HAP-1 (cell line): Measurements from ENCODE around the gene CCDC3.
"Not testable (repeated sequence)": the region's sequence is repeated elsewhere in the genome, so short reads cannot be mapped to it uniquely, and the experiment has no call there.

ENCODE experiments used
- DNase-seq, 2 experiments: peaks; one replicate each; pipeline ENCODE4 v3.0.0-alpha.2; 2016 to 2020; ENCODE audit warnings: low spot score in 2 of 2
- H3K27me3 ChIP-seq: fragments of 250-450 bp; sonication (Bioruptor Pico); 2 replicates; pipeline ENCODE4 v1.5.1; 2020; ENCODE audit warnings: low read depth, mild to moderate bottlenecking, moderate library complexity
- H3K36me3 ChIP-seq: fragments of 250-450 bp; sonication (Bioruptor Pico); replicated peaks from 2 replicates; pipeline ENCODE4 v1.5.1; 2020; ENCODE audit warnings: mild to moderate bottlenecking
- H3K4me1 ChIP-seq: fragments of 250-450 bp; sonication (Bioruptor Pico); 2 replicates; pipeline ENCODE4 v1.5.1; 2020; ENCODE audit warnings: mild to moderate bottlenecking
- H3K4me3 ChIP-seq: fragments of 250-450 bp; sonication (Bioruptor Pico); 2 replicates; pipeline ENCODE4 v1.5.1; 2020; ENCODE audit warnings: mild to moderate bottlenecking, moderate library complexity
- H3K9me3 ChIP-seq: fragments of 250-450 bp; sonication (Bioruptor Pico); 2 replicates; pipeline ENCODE4 v1.5.1; 2020; ENCODE audit warnings: mild to moderate bottlenecking, moderate library complexity
- in situ Hi-C: fragments of 300-500 bp; cut with MboI; formaldehyde crosslinking; loops from 3 replicates; pipeline ENCODE4 v1.14.3; 2020; ENCODE audit warnings: low sequenced_read_pairs, inconsistent platforms, mixed read lengths

CCDC3 gene

GRCh38 chr10:12983568-12983967, 17.9 kb downstream of the CCDC3 start:
- DNase-seq, H3K4me1 ChIP-seq, H3K4me3 ChIP-seq, H3K36me3 ChIP-seq, in situ Hi-C loops, H3K27me3 ChIP-seq, H3K9me3 ChIP-seq: not testable (repeated sequence)

- Histone ChIP-seq H3K4me3 (no peak overlapping the region), H3K9me3 (no peaks in the 10 kb centered on the region), H3K27me3 (no peaks in the 10 kb centered on the region), H3K36me3 (no peaks in the 10 kb centered on the region), H3K4me1 (no peaks in the 10 kb centered on the region)
- in situ Hi-C loops, result no loop called here
- DNase-seq, result no peak
These were observed 19.9 kb downstream of the CCDC3 start for GRCh38 chr10:12981570-12981969.

GRCh38 chr10:12980713-12981306, 20.7 kb downstream of the CCDC3 start:
- in situ Hi-C loops, result no loop called here

GRCh38 chr10:12980102-12980661, 21.3 kb downstream of the CCDC3 start:
- no peaks in the 10 kb centered on the region for H3K4me1 ChIP-seq
- H3K36me3 ChIP-seq, result no peaks in the 10 kb centered on the region
- H3K9me3 ChIP-seq, result no peaks in the 10 kb centered on the region
- no peak overlapping the region for H3K4me3 ChIP-seq
- no peaks in the 10 kb centered on the region for H3K27me3 ChIP-seq
- DNase-seq, result no peak
- in situ Hi-C loops, result no loop called here

More at GRCh38 chr10:12980713-12981306, 20.7 kb downstream of the CCDC3 start:
- H3K27me3 ChIP-seq, result no peaks in the 10 kb centered on the region
- DNase-seq, result no peak
- no peaks in the 10 kb centered on the region for H3K36me3 ChIP-seq
- no peaks in the 10 kb centered on the region for H3K9me3 ChIP-seq
- H3K4me3 ChIP-seq, result no peak overlapping the region
- no peaks in the 10 kb centered on the region for H3K4me1 ChIP-seq

DNA sequence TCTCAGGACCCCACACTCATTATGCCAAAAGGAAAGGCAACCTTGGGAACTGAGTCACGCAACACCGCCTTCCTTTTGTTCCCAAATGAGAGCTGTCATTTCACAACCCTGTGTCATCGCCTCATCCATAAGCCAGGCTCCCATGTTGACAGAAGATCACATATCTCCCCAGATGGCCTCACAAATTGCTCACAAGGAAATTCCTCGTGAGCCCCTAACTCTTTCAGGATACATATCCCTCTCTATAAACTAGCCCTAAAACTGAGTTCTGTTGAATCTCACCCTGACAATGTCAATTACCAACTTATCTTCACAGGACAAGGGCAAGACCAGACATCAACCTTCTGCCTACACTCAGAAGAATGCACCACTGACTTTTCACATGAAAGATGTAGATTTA, 22.6 kb downstream of the CCDC3 start:
- in situ Hi-C loops, result no loop called here
- Histone ChIP-seq H3K4me3 (no peak overlapping the region), H3K27me3 (no peaks in the 10 kb centered on the region), H3K36me3 (no peaks in the 10 kb centered on the region), H3K4me1 (no peaks in the 10 kb centered on the region), H3K9me3 (no peaks in the 10 kb centered on the region)
- DNase-seq, result no peak

GRCh38 chr10:12975906-12976305, 25.6 kb downstream of the CCDC3 start:
- Histone ChIP-seq H3K4me1 (no peaks in the 10 kb centered on the region; the same call in 1 of the 2 replicates), H3K27me3 (no peaks in the 10 kb centered on the region), H3K36me3 (no peaks in the 10 kb centered on the region), H3K9me3 (no peaks in the 10 kb centered on the region), H3K4me3 (no peak overlapping the region)
- in situ Hi-C loops, result no loop called here
- DNase-seq, result no peak

- Histone ChIP-seq H3K36me3 (no peaks in the 10 kb centered on the region), H3K27me3 (no peaks in the 10 kb centered on the region), H3K4me3 (no peak overlapping the region), H3K9me3 (no peaks in the 10 kb centered on the region), H3K4me1 (no peaks in the 10 kb centered on the region; the same call in 1 of the 2 replicates)
- DNase-seq, result no peak
- in situ Hi-C loops, result no loop called here
These were observed 26.2 kb downstream of the CCDC3 start for GRCh38 chr10:12975266-12975665.

DNA sequence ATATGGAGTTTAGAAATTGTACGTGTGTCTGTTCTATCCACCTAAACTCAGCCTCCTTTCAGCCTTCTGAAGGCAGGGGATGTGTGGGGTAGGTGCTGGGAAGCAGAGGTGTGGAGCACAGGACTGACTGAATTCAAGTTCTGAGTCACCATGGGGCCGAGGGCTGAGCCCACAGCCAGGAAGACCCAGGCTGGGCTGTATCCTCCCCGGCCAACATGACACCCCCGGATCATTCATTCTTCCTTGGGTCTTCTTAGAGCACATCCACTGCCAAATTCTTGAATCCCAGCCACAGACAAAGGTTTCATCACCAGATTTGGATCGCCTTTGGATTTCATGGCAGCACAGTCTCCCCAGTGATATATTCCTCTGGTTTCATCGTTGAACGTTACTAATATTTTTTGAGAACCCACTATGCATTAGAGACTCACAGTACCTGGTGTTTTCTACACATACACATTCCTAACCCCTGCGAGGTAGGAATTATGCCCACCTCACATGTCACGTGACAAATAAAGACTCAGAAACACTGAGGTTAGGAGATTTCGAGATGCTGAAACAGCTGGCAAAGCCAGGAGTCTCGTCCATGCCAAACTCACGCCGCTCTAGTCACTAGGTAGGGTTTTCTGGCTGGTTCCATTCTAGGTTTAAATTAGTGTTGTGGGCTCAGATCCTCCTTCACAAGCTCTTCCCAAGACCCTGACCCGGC, 26.9 kb downstream of the CCDC3 start:
- in situ Hi-C loops, result no loop called here
- Histone ChIP-seq H3K9me3 (no peaks in the 10 kb centered on the region), H3K27me3 (no peaks in the 10 kb centered on the region), H3K4me3 (no peak overlapping the region), H3K36me3 (no peaks in the 10 kb centered on the region), H3K4me1 (no peaks in the 10 kb centered on the region; the same call in 1 of the 2 replicates)
- DNase-seq, result no peak

DNA sequence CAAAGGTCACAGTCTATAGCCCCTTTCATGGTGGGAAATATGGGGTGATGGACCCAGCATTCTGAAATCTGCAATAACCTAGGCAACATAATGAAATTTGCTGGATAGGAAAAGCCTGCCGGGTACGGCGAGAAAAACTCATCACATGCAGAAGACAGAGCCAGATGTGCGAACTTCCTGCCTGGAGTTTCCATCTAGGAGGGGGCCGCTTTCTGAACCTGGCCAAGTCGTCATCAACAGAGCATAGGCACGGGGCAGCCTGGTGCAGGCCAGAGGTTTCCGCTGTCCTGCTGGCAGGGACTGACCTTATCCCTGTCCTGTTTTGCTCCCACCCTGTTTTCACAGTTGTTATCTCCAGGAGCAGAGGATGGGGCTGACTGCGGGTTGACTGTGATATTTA, 27.4 kb downstream of the CCDC3 start:
- no peak for DNase-seq
- Histone ChIP-seq H3K4me3 (no peak overlapping the region), H3K9me3 (no peaks in the 10 kb centered on the region), H3K4me1 (no peaks in the 10 kb centered on the region; the same call in 1 of the 2 replicates), H3K36me3 (no peaks in the 10 kb centered on the region), H3K27me3 (no peaks in the 10 kb centered on the region)
- in situ Hi-C loops, result no loop called here

DNA sequence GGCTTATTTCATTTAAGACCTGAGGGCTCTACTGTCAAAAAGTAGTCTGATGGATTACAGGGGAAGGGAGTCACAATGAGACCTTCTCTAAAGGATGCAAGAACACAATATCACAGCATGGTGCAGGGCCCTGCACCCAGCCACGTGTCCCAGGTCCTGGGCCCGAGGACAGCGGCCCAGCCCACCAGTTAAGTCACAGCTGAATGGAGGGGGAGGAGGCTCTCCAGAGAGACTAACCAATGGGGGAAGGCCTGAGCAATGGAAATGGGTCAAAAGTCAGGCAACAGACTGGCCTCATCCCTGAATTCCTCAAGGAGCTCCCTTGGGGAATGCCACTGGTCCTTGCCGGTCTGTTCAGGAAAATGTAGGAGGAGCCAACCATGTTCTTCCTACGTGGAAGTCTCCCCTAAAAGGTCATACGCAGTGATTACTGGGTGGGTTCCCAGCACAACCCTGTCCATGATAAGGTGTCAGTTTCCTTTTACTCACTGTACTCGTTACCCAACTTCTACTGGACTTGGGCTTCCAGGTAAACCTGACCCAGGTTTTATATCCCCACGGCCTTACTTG, 28.3 kb downstream of the CCDC3 start:
- H3K27me3 ChIP-seq, result no peaks in the 10 kb centered on the region
- DNase-seq, result peak in 1 of 2 experiments; percentile 16
- no peaks in the 10 kb centered on the region for H3K9me3 ChIP-seq
- H3K36me3 ChIP-seq, result no peaks in the 10 kb centered on the region
- no peaks in the 10 kb centered on the region; the same call in 1 of the 2 replicates for H3K4me1 ChIP-seq
- in situ Hi-C loops, result no loop called here
- H3K4me3 ChIP-seq, result no peak overlapping the region

DNA sequence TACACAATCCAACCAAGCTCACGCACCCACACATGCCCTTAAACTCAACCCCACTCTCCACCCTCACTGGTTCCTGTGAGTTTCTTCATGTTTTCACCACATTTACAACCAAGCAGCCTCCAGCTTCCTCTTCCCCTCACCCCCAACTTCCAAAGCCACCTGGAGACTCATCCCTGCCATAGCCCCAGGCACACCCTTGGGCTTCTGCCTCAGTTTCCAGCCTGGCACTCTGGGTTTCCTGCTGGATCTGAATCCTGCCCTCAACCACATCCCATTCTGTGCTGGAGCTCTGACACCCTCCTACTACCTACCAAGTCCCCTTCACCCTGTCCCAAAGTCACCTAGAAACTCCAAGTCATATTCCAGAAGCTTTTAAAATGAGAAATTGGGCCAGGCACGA, 29.4 kb downstream of the CCDC3 start:
- no peaks in the 10 kb centered on the region; the same call in 1 of the 2 replicates for H3K4me1 ChIP-seq
- no peak for DNase-seq
- in situ Hi-C loops, result no loop called here
- no peaks in the 10 kb centered on the region for H3K9me3 ChIP-seq
- no peaks in the 10 kb centered on the region for H3K36me3 ChIP-seq
- no peaks in the 10 kb centered on the region for H3K27me3 ChIP-seq
- H3K4me3 ChIP-seq, result no peak overlapping the region

DNA sequence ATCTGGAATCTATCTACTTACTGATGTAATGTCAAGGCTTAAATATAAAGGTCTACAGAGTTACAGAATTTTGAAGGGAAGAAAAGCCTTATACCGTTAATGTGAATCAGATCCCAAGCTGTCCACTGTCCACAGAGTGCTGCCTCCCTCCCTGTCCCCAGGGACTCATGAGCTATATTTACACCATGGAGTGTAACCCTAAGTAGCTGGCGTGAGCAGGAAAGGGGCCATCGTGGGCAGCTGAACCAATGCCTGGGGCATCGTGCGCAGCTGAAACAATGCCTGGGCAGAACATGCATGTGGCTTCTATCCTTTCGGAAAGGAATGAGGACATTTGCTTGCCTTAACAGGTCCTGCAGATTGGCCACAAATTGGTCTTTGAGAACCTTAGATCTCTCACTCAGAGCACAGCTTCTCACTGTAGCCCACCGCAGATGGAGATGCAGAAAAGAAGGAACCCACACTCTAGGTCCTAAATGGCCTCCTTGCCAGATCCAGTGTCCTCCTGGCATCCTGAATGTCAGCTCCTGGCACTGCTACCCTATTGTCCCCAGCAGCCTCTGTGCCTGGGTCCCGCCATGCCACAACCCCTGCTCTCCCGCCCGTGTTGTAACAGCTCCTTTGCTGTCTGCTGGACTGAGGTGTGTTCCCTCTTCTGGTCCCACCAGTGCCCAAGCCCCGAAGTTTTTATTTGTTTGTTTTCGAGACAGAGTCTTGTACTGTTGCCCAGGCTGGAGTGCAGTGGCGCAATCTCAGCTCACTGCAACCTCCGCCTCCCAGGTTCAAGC, 30.3 kb downstream of the CCDC3 start:
- H3K36me3 ChIP-seq, result no peaks in the 10 kb centered on the region
- in situ Hi-C loops, result no loop called here
- peaks cover 4% of the 10 kb centered on the region; the same call in 1 of the 2 replicates for H3K9me3 ChIP-seq
- no peak for DNase-seq
- no peaks in the 10 kb centered on the region; the same call in 1 of the 2 replicates for H3K4me1 ChIP-seq
- no peak overlapping the region for H3K4me3 ChIP-seq
- no peaks in the 10 kb centered on the region for H3K27me3 ChIP-seq

- Histone ChIP-seq H3K4me3 (no peak overlapping the region), H3K9me3 (peaks cover 4% of the 10 kb centered on the region; the same call in 1 of the 2 replicates), H3K27me3 (no peaks in the 10 kb centered on the region), H3K4me1 (no peaks in the 10 kb centered on the region; the same call in 1 of the 2 replicates), H3K36me3 (no peaks in the 10 kb centered on the region; the same call in 1 of the 2 replicates)
- DNase-seq, result no peak
- in situ Hi-C loops, result no loop called here
These were observed 31.6 kb downstream of the CCDC3 start for GRCh38 chr10:12969951-12970350.
